GM03348 (cell line): ENCODE results near the gene PRSS57.
A peak's percentile ranks its signal among the peaks of the same experiment; 100 is the strongest.

Experiments used
- DNase-seq: peaks from one replicate; pipeline ENCODE4 v3.0.0; 2012; ENCODE audit warnings: low spot score

The PRSS57 gene

GRCh38 chr19:694481-695351 is 536 bp downstream of the PRSS57 start:
- DNase-seq = no peak

DNA sequence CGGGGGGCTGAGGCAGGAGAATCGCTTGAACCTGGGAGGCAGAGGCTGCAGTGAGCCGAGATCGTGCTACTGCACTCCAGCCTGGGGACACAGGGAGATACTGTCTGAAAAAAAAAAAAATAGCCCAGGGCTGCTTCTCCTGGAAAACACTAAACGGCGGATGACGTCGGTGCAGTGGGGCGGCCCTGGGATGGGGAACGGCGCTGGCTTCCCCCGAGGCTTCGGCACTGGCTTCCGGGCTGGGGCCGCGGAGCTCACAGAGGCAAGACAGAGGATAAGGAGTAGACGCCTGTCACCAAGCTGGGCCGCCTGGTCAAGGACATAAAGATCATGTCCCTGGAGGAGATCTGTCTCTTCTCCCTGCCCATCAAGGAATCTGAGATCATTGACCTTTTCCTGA is 5.0 kb downstream of the PRSS57 start:
- no peak for DNase-seq

DNA sequence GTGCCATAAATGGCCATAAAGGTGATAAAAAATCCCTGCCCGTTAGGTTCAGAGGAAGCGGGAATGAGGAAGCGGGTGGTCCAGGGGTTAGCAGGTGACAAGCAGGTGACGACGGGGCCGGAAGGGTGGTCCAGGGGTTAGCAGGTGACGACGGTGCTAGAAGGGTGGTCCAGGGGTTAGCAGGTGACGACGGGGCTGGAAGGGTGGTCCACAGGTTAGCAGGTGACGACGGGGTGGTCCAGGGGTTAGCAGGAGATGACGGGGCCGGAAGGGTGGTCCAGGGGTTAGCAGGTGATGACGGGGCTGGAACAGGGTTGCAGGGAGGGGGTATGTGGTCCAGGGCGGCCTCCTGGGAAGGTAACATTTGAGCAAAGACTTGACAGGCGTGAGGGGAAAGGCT is 6.3 kb downstream of the PRSS57 start:
- no peak for DNase-seq

- peak; percentile 68 for DNase-seq
Observed at GRCh38 chr19:688214-688613, 7.0 kb downstream of the PRSS57 start.

- no peak for DNase-seq
Observed at GRCh38 chr19:687569-688166, 7.6 kb downstream of the PRSS57 start.

DNA sequence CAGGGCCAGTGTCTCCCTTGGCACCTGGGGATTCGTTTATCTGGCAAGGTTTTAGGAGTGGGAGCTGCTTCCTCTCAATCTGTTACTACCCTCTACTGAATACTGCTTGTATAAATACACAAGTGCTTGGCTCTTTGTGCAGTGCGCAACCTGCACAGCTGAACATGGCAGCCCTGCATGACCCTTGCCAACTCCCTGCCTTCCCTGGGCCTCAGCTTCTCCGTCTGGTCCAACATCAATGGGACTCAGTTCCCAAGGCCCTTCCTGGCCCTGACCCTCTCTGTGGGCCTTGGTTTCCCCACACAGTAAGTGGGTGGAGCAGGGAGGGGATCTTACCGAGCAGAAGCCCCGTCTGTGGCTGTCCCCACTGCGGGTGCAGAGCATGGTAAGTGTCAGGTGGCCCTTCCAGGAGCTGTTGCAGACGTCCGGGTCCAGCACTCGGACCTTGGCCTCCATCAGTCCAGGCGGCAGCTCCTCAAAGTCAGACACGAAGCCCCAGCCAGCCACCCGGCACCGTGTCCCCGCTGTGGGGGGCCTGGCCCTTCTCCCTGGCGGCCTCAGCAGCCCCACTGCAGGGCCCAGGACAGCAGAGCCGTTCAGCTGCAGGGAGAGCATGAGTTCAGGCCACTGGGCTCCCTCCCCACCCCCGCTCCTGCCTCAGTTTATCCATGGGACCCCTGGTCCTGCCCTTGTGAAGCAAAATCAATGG is 8.5 kb downstream of the PRSS57 start:
- no peak for DNase-seq

DNA sequence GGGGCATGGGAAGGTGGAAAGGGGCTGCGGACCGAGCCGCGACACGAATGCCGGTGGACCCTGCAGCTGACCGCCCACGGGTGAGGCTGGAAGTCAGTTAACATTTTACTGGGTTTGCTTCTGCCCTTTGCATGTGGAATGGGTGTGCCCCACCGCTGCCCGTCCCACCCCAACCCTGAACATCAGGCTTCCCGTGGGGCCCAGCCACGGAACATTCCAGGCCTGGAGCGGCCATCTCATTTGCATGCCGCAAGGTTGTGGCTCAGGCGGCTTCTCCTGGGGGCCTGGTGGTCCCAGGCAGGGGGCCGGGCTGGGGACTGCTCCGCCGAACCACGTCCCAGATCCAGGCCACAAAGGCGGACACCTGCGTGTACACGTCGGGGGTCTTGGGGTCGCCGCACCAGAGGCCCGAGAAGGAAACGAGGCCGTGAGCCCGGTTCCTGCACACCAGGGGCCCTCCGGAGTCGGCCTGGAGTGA is 9.8 kb downstream of the PRSS57 start:
- no peak for DNase-seq

- DNase-seq = no peak
Observed at GRCh38 chr19:682678-683320, 12.5 kb downstream of the PRSS57 start.

DNA sequence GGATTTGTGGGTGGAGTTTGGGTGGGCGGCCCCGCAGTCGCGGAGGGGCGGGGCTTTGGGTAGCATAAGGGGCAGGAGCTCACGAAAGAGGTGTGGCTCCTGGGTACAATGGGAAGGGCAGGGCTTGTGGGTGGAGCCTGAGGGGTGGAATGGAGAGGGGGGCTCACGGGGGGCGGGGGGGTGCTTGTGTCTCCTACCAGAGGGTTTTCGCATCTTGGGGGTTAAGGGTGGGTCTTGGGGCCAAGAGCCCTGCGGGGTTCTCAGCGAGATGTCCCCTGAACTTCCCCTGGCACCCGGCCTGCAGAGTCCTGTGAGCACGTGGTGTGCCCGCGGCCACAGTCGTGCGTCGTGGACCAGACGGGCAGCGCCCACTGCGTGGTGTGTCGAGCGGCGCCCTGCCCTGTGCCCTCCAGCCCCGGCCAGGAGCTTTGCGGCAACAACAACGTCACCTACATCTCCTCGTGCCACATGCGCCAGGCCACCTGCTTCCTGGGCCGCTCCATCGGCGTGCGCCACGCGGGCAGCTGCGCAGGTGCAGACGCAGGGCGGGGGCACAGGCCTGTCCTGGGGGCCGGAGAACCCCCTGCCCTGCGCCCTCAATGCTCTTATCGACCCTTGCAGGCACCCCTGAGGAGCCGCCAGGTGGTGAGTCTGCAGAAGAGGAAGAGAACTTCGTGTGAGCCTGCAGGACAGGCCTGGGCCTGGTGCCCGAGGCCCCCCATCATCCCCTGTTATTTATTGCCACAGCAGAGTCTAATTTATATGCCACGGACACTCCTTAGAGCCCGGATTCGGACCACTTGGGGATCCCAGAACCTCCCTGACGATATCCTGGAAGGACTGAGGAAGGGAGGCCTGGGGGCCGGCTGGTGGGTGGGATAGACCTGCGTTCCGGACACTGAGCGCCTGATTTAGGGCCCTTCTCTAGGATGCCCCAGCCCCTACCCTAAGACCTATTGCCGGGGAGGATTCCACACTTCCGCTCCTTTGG is 13.9 kb downstream of the PRSS57 start:
- DNase-seq = no peak

DNA sequence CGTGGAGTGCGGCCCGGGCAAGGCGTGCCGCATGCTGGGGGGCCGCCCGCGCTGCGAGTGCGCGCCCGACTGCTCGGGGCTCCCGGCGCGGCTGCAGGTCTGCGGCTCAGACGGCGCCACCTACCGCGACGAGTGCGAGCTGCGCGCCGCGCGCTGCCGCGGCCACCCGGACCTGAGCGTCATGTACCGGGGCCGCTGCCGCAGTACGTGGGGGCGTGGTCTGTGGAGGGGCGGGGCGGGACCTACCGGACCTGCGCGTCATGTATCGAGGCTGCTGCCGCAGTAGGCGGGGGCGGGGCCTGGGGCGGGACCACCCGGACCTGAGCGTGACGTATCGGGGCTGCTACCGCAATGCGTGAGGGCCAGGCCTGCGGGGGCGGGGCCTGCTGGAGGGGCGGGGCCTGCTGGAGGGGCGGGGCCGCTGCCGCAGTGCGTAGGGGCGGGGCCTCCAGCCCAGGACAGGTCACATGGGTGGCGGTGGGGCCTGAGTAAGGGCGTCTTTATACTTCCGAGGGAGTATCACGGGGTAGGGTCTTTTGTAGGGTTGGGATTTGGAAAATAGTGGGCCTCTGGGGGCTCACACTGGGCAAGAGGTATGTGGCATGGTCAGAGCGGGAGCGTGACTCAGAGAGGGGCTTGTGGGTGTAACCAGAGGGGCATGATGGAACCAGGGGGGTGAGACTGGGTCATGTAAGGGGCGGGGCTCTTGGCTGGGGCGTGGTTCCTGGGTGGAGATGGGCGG is 14.8 kb downstream of the PRSS57 start:
- peak; percentile 98 for DNase-seq

GRCh38 chr19:679418-680286 is 15.6 kb downstream of the PRSS57 start:
- peak; percentile 80 for DNase-seq

- no peak for DNase-seq
Observed at GRCh38 chr19:678791-679388, 16.4 kb downstream of the PRSS57 start.

GRCh38 chr19:677601-678436 is 17.4 kb downstream of the PRSS57 start:
- no peak for DNase-seq

- DNase-seq = peak; percentile 92
Observed at GRCh38 chr19:677201-677600, 18.1 kb downstream of the PRSS57 start.

DNA sequence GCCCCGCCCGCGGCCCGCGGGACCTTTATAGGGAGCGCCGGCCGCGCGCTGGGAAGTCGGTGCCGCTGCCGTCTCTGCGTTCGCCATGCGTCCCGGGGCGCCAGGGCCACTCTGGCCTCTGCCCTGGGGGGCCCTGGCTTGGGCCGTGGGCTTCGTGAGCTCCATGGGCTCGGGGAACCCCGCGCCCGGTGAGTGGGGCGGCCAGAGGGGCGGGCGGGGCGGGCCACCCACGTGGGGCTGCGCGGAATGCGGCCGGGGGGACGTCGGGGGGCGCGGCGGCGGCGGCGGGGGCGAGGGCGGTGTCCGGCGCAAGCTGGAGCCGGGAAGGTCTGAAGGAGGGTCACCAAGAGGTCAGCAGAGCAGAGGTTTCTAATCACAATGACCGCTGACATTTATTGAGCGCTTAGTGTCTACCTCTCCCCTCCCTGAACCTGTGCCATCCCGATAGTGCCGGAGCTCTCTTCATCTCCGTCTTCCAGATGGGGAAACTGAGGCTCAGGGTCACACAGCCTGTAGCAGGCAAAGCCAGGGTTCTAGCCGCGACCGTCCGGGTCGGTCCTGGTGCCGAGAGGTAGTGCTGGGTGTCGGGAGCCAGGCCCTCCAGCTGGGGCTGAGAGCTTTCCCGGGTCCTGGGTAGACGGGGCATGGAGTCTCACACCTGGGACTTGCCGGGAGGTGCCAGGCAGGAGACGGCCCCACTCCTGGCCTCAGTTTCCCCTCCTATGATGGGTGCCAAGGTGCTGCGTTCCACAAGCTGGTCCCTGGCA is 18.7 kb downstream of the PRSS57 start, which contains the start of gene FSTL3:
TSS of gene FSTL3 (plus strand) at position 54 of the 767 bp plus-strand sequence. CDS start at position 86, 32 bp downstream.
- DNase-seq = peak; percentile 78

- DNase-seq = no peak
Observed at GRCh38 chr19:676007-676338, 19.3 kb downstream of the PRSS57 start.
